GM12892 (cell line): ENCODE measurements around the gene LMX1A.

Experiments
- DNase-seq: peaks from one replicate; pipeline ENCODE4 v3.0.0; 2011; ENCODE audit not compliant: insufficient read length
- FAIRE-seq: peaks from 2 replicates; lab custom pipeline; 2011; peaks lifted over from hg19 to GRCh38; lab: Jason Lieb, UNC
- POLR2A ChIP-seq: IDR thresholded peaks from 2 replicates; pipeline ENCODE4 v1.6.1; 2011; ENCODE audit warnings: low read depth, low read length, control low read depth
- POLR2AphosphoS5 ChIP-seq: IDR thresholded peaks from 2 replicates; pipeline ENCODE4 v1.6.1; 2011; ENCODE audit warnings: low read depth, low read length, control low read depth
- TAF1 ChIP-seq: IDR thresholded peaks from 2 replicates; pipeline ENCODE4 v1.6.1; 2011; ENCODE audit warnings: low read depth, mild to moderate bottlenecking, control low read depth, low read length, borderline replicate concordance

LMX1A gene

GRCh38 chr1:165225650-165226049 lies 130.9 kb downstream of the LMX1A start:
- TF ChIP-seq TAF1 = no peak
- DNase-seq (no peak), FAIRE-seq (no peak)

DNA sequence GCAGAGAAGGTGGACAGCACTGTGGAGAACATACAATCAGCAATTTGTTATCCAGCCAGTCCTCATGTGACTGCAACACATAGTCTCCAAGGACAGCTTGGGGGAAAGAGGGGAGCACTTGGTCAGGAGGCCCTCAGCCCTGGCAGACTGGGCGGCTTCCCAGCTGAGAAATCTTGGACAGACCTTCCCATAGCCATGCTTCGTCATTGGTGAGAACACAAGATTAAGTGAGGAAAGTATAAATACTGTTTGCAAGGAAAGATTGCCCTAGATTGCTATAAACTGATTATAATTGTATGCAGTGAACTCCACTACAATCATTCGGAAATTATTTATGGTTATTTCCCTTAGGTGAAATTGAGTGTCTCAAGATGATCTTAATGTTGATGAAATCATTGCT lies 131.5 kb downstream of the LMX1A start:
- DNase-seq (no peak), FAIRE-seq (no peak)
- TF ChIP-seq TAF1 (no peak), POLR2A (no peak), POLR2AphosphoS5 (no peak)

GRCh38 chr1:165224504-165224903 lies 132.0 kb downstream of the LMX1A start:
- FAIRE-seq = no peak
- TF ChIP-seq TAF1 = no peak
- no peak for TF ChIP-seq POLR2A
- TF ChIP-seq POLR2AphosphoS5 = no peak
- DNase-seq = no peak

- no peak for TF ChIP-seq TAF1
- no peak for TF ChIP-seq POLR2AphosphoS5
- no peak for TF ChIP-seq POLR2A
- no peak for DNase-seq
- no peak for FAIRE-seq
These were observed 133.9 kb downstream of the LMX1A start for GRCh38 chr1:165222580-165222979.

DNA sequence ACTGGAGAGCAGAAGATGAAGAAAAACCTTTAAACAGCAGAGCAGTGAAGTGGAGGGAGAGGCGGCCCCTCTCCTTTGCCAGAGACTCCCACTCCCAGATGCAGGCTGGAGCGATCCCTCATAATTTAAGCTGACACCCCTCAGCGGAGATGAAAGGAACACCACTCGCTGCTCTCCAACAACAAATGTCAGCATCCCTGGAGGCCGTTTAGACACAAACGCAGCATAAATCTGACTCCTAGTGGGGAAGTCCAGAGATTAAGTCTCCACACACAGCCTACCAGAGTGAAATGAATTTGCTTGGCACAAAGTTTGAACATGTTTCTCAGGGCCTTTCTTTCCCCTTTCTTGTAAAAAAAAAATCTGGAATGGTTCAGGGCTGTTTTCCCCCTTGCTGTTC lies 137.8 kb downstream of the LMX1A start:
- FAIRE-seq (no peak), DNase-seq (no peak)
- TF ChIP-seq POLR2AphosphoS5 = no peak
- no peak for TF ChIP-seq TAF1
- TF ChIP-seq POLR2A = no peak

DNA sequence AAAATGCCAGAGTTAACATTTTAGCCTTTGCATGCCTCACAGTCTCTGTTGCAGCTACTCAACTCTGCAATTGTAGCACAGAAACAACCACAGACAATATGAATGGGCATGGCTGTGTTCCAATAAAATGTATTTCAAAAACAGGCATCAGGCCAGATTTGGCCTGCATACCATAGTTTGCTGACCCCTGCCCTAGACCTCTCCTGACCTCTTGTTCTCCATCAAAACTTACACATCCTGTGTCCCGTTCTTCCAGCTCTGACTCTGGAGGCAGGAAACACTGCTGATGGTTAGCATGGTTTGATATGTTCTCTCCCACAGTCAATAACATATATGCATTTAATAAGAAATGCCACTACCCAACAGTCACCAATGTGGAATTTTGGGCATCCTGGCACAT lies 138.6 kb downstream of the LMX1A start:
- TF ChIP-seq POLR2AphosphoS5 (no peak), POLR2A (no peak), TAF1 (no peak)
- no peak for DNase-seq
- FAIRE-seq = no peak

DNA sequence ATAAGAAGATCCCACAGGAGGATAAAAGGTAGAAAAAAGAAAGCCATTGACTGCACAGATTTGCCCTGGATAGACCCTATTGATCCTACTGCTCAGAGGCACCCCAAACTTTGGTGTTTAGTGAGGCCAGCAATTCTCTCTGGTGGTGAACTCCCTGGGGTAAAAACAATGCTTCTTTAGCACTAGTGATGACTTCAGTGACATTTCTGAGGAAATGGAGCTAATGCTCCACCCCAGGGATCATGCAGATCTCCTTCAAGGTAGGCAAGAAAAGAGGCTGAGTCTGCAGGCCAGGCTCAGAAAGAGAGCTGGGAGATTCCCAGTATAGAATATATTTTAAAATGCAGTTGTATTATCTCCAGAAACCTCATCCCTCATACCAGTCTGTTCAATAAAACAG lies 140.3 kb downstream of the LMX1A start:
- FAIRE-seq (no peak), DNase-seq (no peak)
- no peak for TF ChIP-seq POLR2A
- TF ChIP-seq TAF1 = no peak
- no peak for TF ChIP-seq POLR2AphosphoS5

- FAIRE-seq (no peak), DNase-seq (no peak)
- TF ChIP-seq TAF1 (no peak), POLR2AphosphoS5 (no peak), POLR2A (no peak)
These were observed 140.8 kb downstream of the LMX1A start for GRCh38 chr1:165215676-165216075.

- no peak for TF ChIP-seq POLR2AphosphoS5
- no peak for TF ChIP-seq POLR2A
- TF ChIP-seq TAF1 = no peak
- FAIRE-seq = no peak
These were observed 144.3 kb downstream of the LMX1A start for GRCh38 chr1:165212229-165212628.

GRCh38 chr1:165207853-165208515 lies 148.5 kb downstream of the LMX1A start:
- FAIRE-seq (no peak), DNase-seq (no peak)
- TF ChIP-seq POLR2AphosphoS5 = no peak
- no peak for TF ChIP-seq POLR2A
- no peak for TF ChIP-seq TAF1

More at GRCh38 chr1:165212229-165212628, 144.3 kb downstream of the LMX1A start:
- no peak for DNase-seq

GRCh38 chr1:165205145-165205544 lies 151.4 kb downstream of the LMX1A start:
- FAIRE-seq (no peak), DNase-seq (no peak)
- TF ChIP-seq POLR2AphosphoS5 (no peak), TAF1 (no peak), POLR2A (no peak)

- TF ChIP-seq POLR2AphosphoS5 (no peak), POLR2A (no peak), TAF1 (no peak)
- no peak for FAIRE-seq
These were observed 152.0 kb downstream of the LMX1A start for GRCh38 chr1:165204548-165204947.

GRCh38 chr1:165191087-165191486 lies 165.4 kb downstream of the LMX1A start:
- no peak for TF ChIP-seq POLR2AphosphoS5
- TF ChIP-seq POLR2A = no peak
- TF ChIP-seq TAF1 = no peak
- FAIRE-seq (no peak), DNase-seq (no peak)

More at GRCh38 chr1:165204548-165204947, 152.0 kb downstream of the LMX1A start:
- no peak for DNase-seq
